ENCODE measurements around the gene BRD9.

Gene BRD9

GRCh38 chr5:887947-888637 is 4.5 kb downstream of the BRD9 start:
- in situ Hi-C loops (cut with MboI; ENCODE audit: low pct_unique_long_range_greater_than_20kb, low sequenced_read_pairs, unreplicated experiment): no loop called here
- TF ChIP-seq, protein P1, sequence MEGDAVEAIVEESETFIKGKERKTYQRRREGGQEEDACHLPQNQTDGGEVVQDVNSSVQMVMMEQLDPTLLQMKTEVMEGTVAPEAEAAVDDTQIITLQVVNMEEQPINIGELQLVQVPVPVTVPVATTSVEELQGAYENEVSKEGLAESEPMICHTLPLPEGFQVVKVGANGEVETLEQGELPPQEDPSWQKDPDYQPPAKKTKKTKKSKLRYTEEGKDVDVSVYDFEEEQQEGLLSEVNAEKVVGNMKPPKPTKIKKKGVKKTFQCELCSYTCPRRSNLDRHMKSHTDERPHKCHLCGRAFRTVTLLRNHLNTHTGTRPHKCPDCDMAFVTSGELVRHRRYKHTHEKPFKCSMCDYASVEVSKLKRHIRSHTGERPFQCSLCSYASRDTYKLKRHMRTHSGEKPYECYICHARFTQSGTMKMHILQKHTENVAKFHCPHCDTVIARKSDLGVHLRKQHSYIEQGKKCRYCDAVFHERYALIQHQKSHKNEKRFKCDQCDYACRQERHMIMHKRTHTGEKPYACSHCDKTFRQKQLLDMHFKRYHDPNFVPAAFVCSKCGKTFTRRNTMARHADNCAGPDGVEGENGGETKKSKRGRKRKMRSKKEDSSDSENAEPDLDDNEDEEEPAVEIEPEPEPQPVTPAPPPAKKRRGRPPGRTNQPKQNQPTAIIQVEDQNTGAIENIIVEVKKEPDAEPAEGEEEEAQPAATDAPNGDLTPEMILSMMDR (IDR thresholded peaks at IDR 0.05; ENCODE audit: extremely low read depth, insufficient read depth, missing control alignments): no peak
- DNase-seq (ENCODE audit: low spot score): no peak

DNA sequence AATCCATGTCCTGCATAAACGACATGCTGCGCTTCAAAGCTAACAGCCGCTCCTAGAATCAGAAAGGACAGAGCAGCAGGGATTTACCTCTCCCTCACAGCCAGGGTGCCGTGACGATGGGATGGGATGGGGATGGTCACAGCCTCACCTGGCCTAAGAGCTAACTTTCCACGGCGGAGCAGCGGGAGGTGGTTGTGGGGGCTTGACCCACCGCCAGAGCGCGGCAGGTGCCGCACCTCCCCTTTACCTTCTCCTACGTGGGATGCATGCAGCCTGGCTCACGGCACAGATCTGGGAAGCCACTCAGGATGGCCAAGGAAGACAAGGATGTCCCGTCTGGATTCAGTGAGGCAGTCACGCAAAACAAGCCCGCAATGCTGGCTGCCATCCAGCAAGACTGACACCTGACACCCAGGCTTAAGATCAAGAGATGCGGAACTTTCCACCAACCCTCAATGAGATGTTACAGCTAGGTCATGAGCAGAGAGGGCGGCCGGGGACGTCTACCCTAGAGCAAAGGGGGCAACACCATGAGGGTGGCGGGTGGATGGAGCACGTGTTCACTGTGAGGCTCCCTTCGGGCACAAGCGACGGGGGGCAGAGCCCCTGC is 5.8 kb downstream of the BRD9 start:
- TF ChIP-seq, protein P1 (IDR thresholded peaks at IDR 0.05; ENCODE audit: extremely low read depth, insufficient read depth, missing control alignments): no peak
- DNase-seq (ENCODE audit: low spot score): no peak
- in situ Hi-C loops (cut with MboI; ENCODE audit: low pct_unique_long_range_greater_than_20kb, low sequenced_read_pairs, unreplicated experiment): no loop called here

DNA sequence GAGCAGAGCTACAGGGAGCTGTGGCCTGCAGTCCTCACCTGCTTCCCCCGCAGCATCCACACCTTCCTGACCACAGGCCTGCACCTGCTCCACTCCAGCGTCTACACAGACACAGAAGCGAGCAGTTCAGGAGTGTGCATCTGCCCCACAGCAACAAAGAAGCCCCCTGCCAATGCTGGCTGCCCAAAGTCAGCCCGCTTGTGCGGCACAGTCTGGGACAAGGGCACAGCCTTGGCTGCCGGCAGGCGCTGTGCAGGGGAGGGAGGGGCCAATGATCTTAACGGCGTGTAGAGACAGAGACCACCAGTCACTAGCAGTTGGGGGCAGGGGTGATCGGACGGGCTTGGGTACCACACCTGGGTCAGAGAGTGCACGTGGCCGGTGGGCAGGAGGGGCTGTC is 6.6 kb downstream of the BRD9 start:
- TF ChIP-seq, protein P1 (IDR thresholded peaks at IDR 0.05; ENCODE audit: extremely low read depth, insufficient read depth, missing control alignments): no peak
- in situ Hi-C loops (cut with MboI; ENCODE audit: low pct_unique_long_range_greater_than_20kb, low sequenced_read_pairs, unreplicated experiment): no loop called here
- DNase-seq (ENCODE audit: low spot score): no peak

- in situ Hi-C loops (cut with MboI; ENCODE audit: low pct_unique_long_range_greater_than_20kb, low sequenced_read_pairs, unreplicated experiment): no loop called here
- DNase-seq (ENCODE audit: low spot score): peak; percentile 13
- TF ChIP-seq, protein P1 (IDR thresholded peaks at IDR 0.05; ENCODE audit: extremely low read depth, insufficient read depth, missing control alignments): no peak
These were observed 7.1 kb downstream of the BRD9 start for GRCh38 chr5:885529-885928.

GRCh38 chr5:885127-885442 is 7.5 kb downstream of the BRD9 start:
- in situ Hi-C loops (cut with MboI; ENCODE audit: low pct_unique_long_range_greater_than_20kb, low sequenced_read_pairs, unreplicated experiment): no loop called here
- DNase-seq (ENCODE audit: low spot score): no peak
- TF ChIP-seq, protein P1 (IDR thresholded peaks at IDR 0.05; ENCODE audit: extremely low read depth, insufficient read depth, missing control alignments): no peak

- in situ Hi-C loops (cut with MboI; ENCODE audit: low pct_unique_long_range_greater_than_20kb, low sequenced_read_pairs, unreplicated experiment): no loop called here
- TF ChIP-seq, protein P1 (IDR thresholded peaks at IDR 0.05; ENCODE audit: extremely low read depth, insufficient read depth, missing control alignments): no peak
- no peak for DNase-seq (ENCODE audit: low spot score)
These were observed 8.1 kb downstream of the BRD9 start for GRCh38 chr5:884345-885126.

Data from GM13977 (cell line).